Neural progenitor cell (in vitro differentiated cells): ENCODE data around the gene RAB9A. TPM values are rescaled to one million over a fixed set of nuclear protein-coding genes. Genes with fewer than 3 reads are reported as not detected.

Experiments used
- DNase-seq: peaks from one replicate; pipeline ENCODE4 v3.0.0-alpha.2; 2016; ENCODE audit warnings: low spot score
- H2AFZ ChIP-seq: fragments of 200-600 bp; sonication (generic); replicated peaks from 2 replicates; pipeline ENCODE4 v1.6.1; 2016; ENCODE audit warnings: antibody characterized with exemption
- H3F3A ChIP-seq: fragments of 200-600 bp; sonication (generic); 2 replicates; pipeline ENCODE4 v1.6.1; 2016; ENCODE audit warnings: antibody characterized with exemption, low read depth
- H3K27ac ChIP-seq: fragments of 200-600 bp; sonication (generic); 2 replicates; pipeline ENCODE4 v1.5.1; 2016; ENCODE audit warnings: mild to moderate bottlenecking
- H3K27me3 ChIP-seq: fragments of 200-600 bp; sonication (generic); 2 replicates; pipeline ENCODE4 v1.6.1; 2016; ENCODE audit warnings: mild to moderate bottlenecking, moderate library complexity
- H3K36me3 ChIP-seq: fragments of 200-600 bp; sonication (generic); 2 replicates; pipeline ENCODE4 v1.5.1; 2016
- H3K4me1 ChIP-seq: fragments of 200-600 bp; sonication (generic); 2 replicates; pipeline ENCODE4 v1.6.1; 2016; ENCODE audit warnings: mixed run types
- H3K4me2 ChIP-seq: fragments of 200-600 bp; sonication (generic); 2 replicates; pipeline ENCODE4 v1.6.1; 2016
- H3K4me3 ChIP-seq: fragments of 200-600 bp; sonication (generic); 2 replicates; pipeline ENCODE4 v1.5.1; 2016
- H3K79me2 ChIP-seq: fragments of 200-600 bp; sonication (generic); 2 replicates; pipeline ENCODE4 v1.6.1; 2016; ENCODE audit warnings: low read depth
- H3K9ac ChIP-seq: fragments of 200-600 bp; sonication (generic); 2 replicates; pipeline ENCODE4 v1.6.1; 2016
- H3K9me3 ChIP-seq: fragments of 200-600 bp; sonication (generic); 2 replicates; pipeline ENCODE4 v1.5.1; 2016; ENCODE audit warnings: low read depth
- H4K20me1 ChIP-seq: fragments of 200-600 bp; sonication (generic); 2 replicates; pipeline ENCODE4 v1.6.1; 2016; ENCODE audit warnings: low read depth
- H3K27ac Mint-ChIP-seq: 3 replicates; pipeline ENCODE4 v1.8.0; 2021; ENCODE audit warnings: mixed read lengths
- H3K27me3 Mint-ChIP-seq: 2 replicates; pipeline ENCODE4 v1.8.0; 2022; ENCODE audit warnings: low read depth, mild to moderate bottlenecking, inconsistent platforms, moderate library complexity, mixed read lengths; ENCODE audit not compliant: insufficient read depth
- H3K36me3 Mint-ChIP-seq: 3 replicates; pipeline ENCODE4 v1.8.0; 2021; ENCODE audit warnings: mixed read lengths
- H3K4me1 Mint-ChIP-seq: 3 replicates; pipeline ENCODE4 v1.8.0; 2021; ENCODE audit warnings: mixed read lengths
- H3K4me3 Mint-ChIP-seq: 3 replicates; pipeline ENCODE4 v1.8.0; 2021; ENCODE audit warnings: mild to moderate bottlenecking, moderate library complexity, mixed read lengths
- H3K9me3 Mint-ChIP-seq: 3 replicates; pipeline ENCODE4 v1.8.0; 2020; ENCODE audit warnings: mixed read lengths
- CTCF ChIP-seq: fragments of 200-600 bp; sonication (generic); IDR thresholded peaks from 2 replicates; pipeline ENCODE4 v1.5.1; 2017; ENCODE audit warnings: antibody characterized with exemption, mild to moderate bottlenecking
- EZH2 ChIP-seq: fragments of 200-600 bp; sonication (generic); IDR thresholded peaks from 2 replicates; pipeline ENCODE4 v1.6.1; 2017; ENCODE audit warnings: antibody characterized with exemption, mild to moderate bottlenecking, moderate library complexity
- EZH2phosphoT487 ChIP-seq: fragments of 200-600 bp; sonication (generic); IDR thresholded peaks from 2 replicates; pipeline ENCODE4 v1.6.1; 2017; ENCODE audit warnings: antibody characterized with exemption
- total RNA-seq: library from RNA; depleted of rRNA; stranded (reverse); fragments of >200 nt; gene quantifications from 2 replicates; pipeline ENCODE4 v1.2.3, GENCODE V29; 2015; ENCODE audit warnings: low replicate concordance

Gene RAB9A
- total RNA-seq, 1 donor from 2014 or later: 30.5 TPM

- Histone ChIP-seq H3K4me1 (no peaks in the 10 kb centered on the region), H3K4me2 (no peak overlapping the region)
- peaks cover 25% of the 10 kb centered on the region for H3K36me3 Mint-ChIP-seq
Observed at GRCh38 chrX:13716455-13716854, 27.5 kb downstream of the RAB9A start.

DNA sequence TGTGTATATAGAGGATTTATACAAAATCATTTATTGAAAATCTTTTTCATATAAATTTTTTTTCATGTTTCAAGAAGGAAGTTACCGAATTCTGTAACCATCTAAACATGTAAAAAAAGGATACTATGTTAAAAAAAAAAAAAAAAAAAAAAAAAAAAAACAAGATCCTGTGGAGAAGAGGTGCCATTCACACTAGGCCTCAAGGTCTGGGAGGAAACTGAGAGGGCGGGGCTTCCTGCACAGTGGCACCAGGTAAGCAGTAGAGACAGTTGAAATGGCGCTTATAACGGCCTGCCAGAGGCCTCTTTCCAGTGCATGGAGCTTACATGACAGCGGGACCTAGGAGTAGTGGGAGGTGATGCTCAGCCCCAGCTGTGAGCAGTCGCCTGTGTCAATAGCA is 28.0 kb downstream of the RAB9A start:
- Histone ChIP-seq H2AFZ (no peak overlapping the region), H3K4me1 (no peaks in the 10 kb centered on the region), H3K27ac (no peak overlapping the region), H3K4me3 (no peak overlapping the region), H3F3A (no peaks in the 10 kb centered on the region), H3K36me3 (peaks cover 5% of the 10 kb centered on the region), H3K79me2 (no peaks in the 10 kb centered on the region), H3K9me3 (no peaks in the 10 kb centered on the region), H3K27me3 (no peaks in the 10 kb centered on the region), H3K9ac (no peak overlapping the region), H3K4me2 (no peak overlapping the region), H4K20me1 (no peaks in the 10 kb centered on the region)
- Mint-ChIP-seq H3K27me3 (no peaks in the 10 kb centered on the region), H3K27ac (peak overlapping the region; percentile 100), H3K36me3 (peaks cover 22% of the 10 kb centered on the region), H3K4me1 (peaks cover 23% of the 10 kb centered on the region), H3K9me3 (peaks cover 3% of the 10 kb centered on the region), H3K4me3 (no peak overlapping the region)
- no peak for TF ChIP-seq CTCF
- TF ChIP-seq EZH2: no peak
- no peak for TF ChIP-seq EZH2phosphoT487
- DNase-seq: no peak

More at GRCh38 chrX:13716455-13716854, 27.5 kb downstream of the RAB9A start:
- no peak for DNase-seq
- no peaks in the 10 kb centered on the region for H3K27me3 Mint-ChIP-seq
- H2AFZ ChIP-seq: no peak overlapping the region
- H3K4me3 ChIP-seq: no peak overlapping the region
- no peak overlapping the region for H3K27ac Mint-ChIP-seq
- no peaks in the 10 kb centered on the region for H3K9me3 ChIP-seq
- no peak for TF ChIP-seq EZH2
- no peak overlapping the region for H3K27ac ChIP-seq
- H3K4me3 Mint-ChIP-seq: no peak overlapping the region
- no peaks in the 10 kb centered on the region for H3K79me2 ChIP-seq
- peaks cover 4% of the 10 kb centered on the region for H3K9me3 Mint-ChIP-seq
- H3F3A ChIP-seq: no peaks in the 10 kb centered on the region
- H3K9ac ChIP-seq: no peak overlapping the region
- H3K36me3 ChIP-seq: peaks cover 5% of the 10 kb centered on the region
- H3K27me3 ChIP-seq: no peaks in the 10 kb centered on the region
- peaks cover 23% of the 10 kb centered on the region for H3K4me1 Mint-ChIP-seq
- H4K20me1 ChIP-seq: no peaks in the 10 kb centered on the region

DNA sequence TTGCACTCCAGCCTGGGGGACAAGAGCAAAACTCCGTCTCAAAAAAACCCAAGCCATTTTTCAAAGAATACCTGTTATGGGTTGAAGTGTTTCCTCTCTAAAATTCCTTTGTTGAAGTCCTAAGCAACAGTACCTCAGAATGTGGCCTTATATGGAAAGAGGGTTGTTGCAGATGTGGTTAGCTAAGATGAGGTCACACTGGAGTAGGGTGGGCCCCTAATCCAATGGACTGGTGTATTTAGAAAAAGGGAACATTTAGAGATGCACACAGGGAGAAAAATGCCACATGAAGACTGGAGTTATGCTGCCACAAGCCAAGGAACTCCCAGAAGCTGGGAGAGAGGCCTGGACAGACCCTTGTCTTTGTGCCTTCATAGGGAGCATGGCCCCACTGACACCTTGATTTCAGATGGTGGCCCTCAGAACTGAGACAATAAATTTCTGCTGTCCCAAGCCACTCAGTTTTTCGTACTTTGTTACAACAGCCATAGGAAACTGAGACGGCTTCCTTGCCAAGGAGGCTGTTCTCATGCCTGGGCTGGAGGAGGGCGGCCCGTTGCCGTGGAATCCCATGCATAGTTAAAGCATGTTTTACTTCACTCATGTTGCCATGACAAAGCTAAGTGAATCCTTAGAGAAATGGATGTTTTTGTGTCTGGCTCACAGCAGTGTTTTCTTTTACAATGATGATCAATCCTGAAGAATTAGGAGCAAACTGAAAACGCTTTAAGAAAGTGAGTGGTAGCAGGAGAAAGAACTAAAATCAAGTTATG is 29.0 kb downstream of the RAB9A start:
- H3K9me3 ChIP-seq: no peaks in the 10 kb centered on the region
- peaks cover 4% of the 10 kb centered on the region for H3K9me3 Mint-ChIP-seq
- H3K36me3 ChIP-seq: peaks cover 5% of the 10 kb centered on the region
- H3K9ac ChIP-seq: no peak overlapping the region
- H3F3A ChIP-seq: no peaks in the 10 kb centered on the region
- H3K4me3 ChIP-seq: no peak overlapping the region
- TF ChIP-seq EZH2phosphoT487 (no peak), EZH2 (no peak), CTCF (no peak)
- H4K20me1 ChIP-seq: no peaks in the 10 kb centered on the region
- DNase-seq: no peak
- H3K4me3 Mint-ChIP-seq: peak overlapping the region; percentile 58
- peaks cover 23% of the 10 kb centered on the region for H3K4me1 Mint-ChIP-seq
- H3K27me3 Mint-ChIP-seq: no peaks in the 10 kb centered on the region
- H3K4me2 ChIP-seq: no peak overlapping the region
- no peak overlapping the region for H3K27ac ChIP-seq
- H3K79me2 ChIP-seq: peaks cover under 1% of the 10 kb centered on the region
- H3K36me3 Mint-ChIP-seq: peaks cover 21% of the 10 kb centered on the region
- no peaks in the 10 kb centered on the region for H3K4me1 ChIP-seq
- no peaks in the 10 kb centered on the region for H3K27me3 ChIP-seq
- peak overlapping the region; percentile 100 for H3K27ac Mint-ChIP-seq
- H2AFZ ChIP-seq: no peak overlapping the region

DNA sequence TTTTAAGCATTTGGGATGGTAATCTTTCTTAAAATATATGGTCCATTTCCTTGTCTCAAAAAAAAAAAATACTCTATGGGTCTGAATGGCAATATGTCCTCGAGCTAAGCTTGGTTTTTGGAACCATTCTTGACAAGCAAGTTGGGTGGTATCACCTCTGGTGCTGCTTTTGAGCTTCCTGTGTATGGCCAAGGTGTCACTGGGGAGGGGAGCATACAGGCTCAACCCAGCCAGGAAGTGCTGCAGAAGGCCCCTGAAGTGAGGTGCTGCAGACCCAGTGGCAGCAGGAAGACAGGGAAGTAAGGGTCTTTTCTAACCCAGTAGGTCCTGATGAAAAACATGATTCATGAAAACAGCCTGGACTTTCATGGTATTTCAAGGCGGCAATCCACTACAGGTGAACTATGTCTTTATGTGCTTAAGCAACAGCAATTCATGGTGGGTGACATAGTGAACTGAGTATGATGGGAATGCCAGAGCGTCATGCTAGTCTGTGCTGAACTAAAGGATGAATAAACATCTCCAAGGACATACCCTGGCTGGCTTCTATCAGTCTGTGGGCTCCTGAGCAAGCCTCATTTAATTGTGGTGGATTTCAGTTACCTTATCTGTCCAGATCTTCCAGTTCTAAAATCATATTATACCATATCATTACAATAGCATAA is 30.4 kb downstream of the RAB9A start:
- Mint-ChIP-seq H3K4me3 (no peak overlapping the region), H3K27me3 (no peaks in the 10 kb centered on the region), H3K36me3 (peaks cover 29% of the 10 kb centered on the region), H3K4me1 (peaks cover 23% of the 10 kb centered on the region), H3K9me3 (peaks cover 12% of the 10 kb centered on the region), H3K27ac (peak overlapping the region; percentile 95)
- no peak overlapping the region for H2AFZ ChIP-seq
- H3K4me2 ChIP-seq: no peak overlapping the region
- H3K9me3 ChIP-seq: no peaks in the 10 kb centered on the region
- H4K20me1 ChIP-seq: no peaks in the 10 kb centered on the region
- H3K27me3 ChIP-seq: no peaks in the 10 kb centered on the region
- no peak overlapping the region for H3K9ac ChIP-seq
- peaks cover 5% of the 10 kb centered on the region for H3K36me3 ChIP-seq
- no peak for TF ChIP-seq EZH2phosphoT487
- TF ChIP-seq EZH2: no peak
- no peak for TF ChIP-seq CTCF
- no peak overlapping the region for H3K27ac ChIP-seq
- no peaks in the 10 kb centered on the region for H3F3A ChIP-seq
- no peak for DNase-seq
- H3K4me1 ChIP-seq: no peaks in the 10 kb centered on the region
- peaks cover 13% of the 10 kb centered on the region for H3K79me2 ChIP-seq
- no peak overlapping the region for H3K4me3 ChIP-seq
